A549 (cell line): ENCODE data around the gene SULF2. TPM values are rescaled to one million over a fixed set of nuclear protein-coding genes. Genes with fewer than 3 reads are reported as not detected.
A peak's percentile ranks its signal among the peaks of the same experiment; 100 is the strongest.

ENCODE experiments used
- ATAC-seq, 2 experiments: fragments of 200-7000 bp in 1 of 2; fragments of >200 bp in 1 of 2; cut with Nextera tagmentation in 1 of 2; cut with Tn5 transposase in 1 of 2; 3 replicates each; pipeline versions ENCODE4 v1.8.0 to v1.9.1; 2018 to 2020; ENCODE audit warnings: mild to moderate bottlenecking in 1 of 2, moderate library complexity in 1 of 2
- CTCF ChIA-PET: fragments of 300-600 bp; sonication (Branson Sonifier 250); formaldehyde crosslinking; extraction: SDS; loops from one replicate; lab custom pipeline; 2021; ENCODE audit warnings: antibody characterized with exemption, inconsistent platforms; lab: Yijun Ruan, JAX
- POLR2A ChIA-PET: fragments of 350-600 bp; formaldehyde crosslinking; extraction: SDS; loops from one replicate; lab custom pipeline; 2021; ENCODE audit warnings: antibody characterized with exemption, inconsistent platforms; lab: Yijun Ruan, JAX
- DNase-seq, 2 experiments: peaks; one replicate each; pipeline versions ENCODE4 v3.0.0 to v3.0.0-alpha.2; 2011 to 2016; ENCODE audit warnings: low read depth in 1 of 2, low spot score in 1 of 2
- FAIRE-seq: peaks from 2 replicates; lab custom pipeline; 2011; peaks lifted over from hg19 to GRCh38; lab: Jason Lieb, UNC
- H3K27ac ChIP-seq, 2 experiments: fragments of >200 bp; sonication (Bioruptor Twin); formaldehyde crosslinking; 3 replicates each; pipeline ENCODE4 v1.5.1; 2016 to 2017
- H3K4me1 ChIP-seq: fragments of >200 bp; sonication (Bioruptor Twin); formaldehyde crosslinking; 3 replicates; pipeline ENCODE4 v1.6.1; 2016
- H3K4me2 ChIP-seq: fragments of >200 bp; sonication (Bioruptor Twin); formaldehyde crosslinking; 3 replicates; pipeline ENCODE4 v1.6.1; 2016
- H3K4me3 ChIP-seq: fragments of >200 bp; sonication (Bioruptor Twin); formaldehyde crosslinking; 3 replicates; pipeline ENCODE4 v1.5.1; 2016
- H3K9me3 ChIP-seq: fragments of >200 bp; sonication (Bioruptor Twin); formaldehyde crosslinking; 3 replicates; pipeline ENCODE4 v1.6.1; 2016
- CBX2 ChIP-seq: fragments of 200-600 bp; sonication (generic); IDR thresholded peaks from 2 replicates; pipeline ENCODE4 v1.6.1; 2016; ENCODE audit warnings: low read depth, mild to moderate bottlenecking, borderline replicate concordance
- EHF ChIP-seq: fragments of 250-450 bp; sonication (Bioruptor Pico); IDR thresholded peaks from 2 replicates; pipeline ENCODE4 v1.5.0; 2020; ENCODE audit warnings: mild to moderate bottlenecking
- EP300 ChIP-seq, 2 experiments: fragments of >200 bp; sonication (Bioruptor Twin); formaldehyde crosslinking; IDR thresholded peaks; 2 replicates in 1 of 2; 3 replicates in 1 of 2; pipeline ENCODE4 v1.6.1; 2016 to 2017
- HEYL ChIP-seq: fragments of 250-450 bp; sonication (Bioruptor Pico); IDR thresholded peaks from 2 replicates; pipeline ENCODE4 v1.8.0; 2021; ENCODE audit warnings: mild to moderate bottlenecking, moderate library complexity
- HMGXB4 ChIP-seq: fragments of 250-450 bp; sonication (Bioruptor Pico); IDR thresholded peaks from 2 replicates; pipeline ENCODE4 v1.5.0; 2021; ENCODE audit warnings: mild to moderate bottlenecking, moderate library complexity, borderline replicate concordance
- HOXA7 ChIP-seq: fragments of 250-450 bp; sonication (Bioruptor Pico); IDR thresholded peaks from 2 replicates; pipeline ENCODE4 v1.5.0; 2020; ENCODE audit warnings: mild to moderate bottlenecking, moderate library complexity
- JUNB ChIP-seq: fragments of >200 bp; sonication (Bioruptor Twin); formaldehyde crosslinking; IDR thresholded peaks from 2 replicates; pipeline ENCODE4 v1.6.1; 2016
- MAFK ChIP-seq: fragments of 450-650 bp; IDR thresholded peaks from 2 replicates; pipeline ENCODE4 v1.6.1; 2014; ENCODE audit not compliant: partially characterized antibody
- MYC ChIP-seq: IDR thresholded peaks from 2 replicates; pipeline ENCODE4 v1.6.1; 2012; ENCODE audit warnings: mild to moderate bottlenecking, inconsistent platforms, low read length, improper control_type of control experiment, borderline replicate concordance
- NPAS2 ChIP-seq: fragments of 250-450 bp; sonication (Bioruptor Pico); IDR thresholded peaks from 2 replicates; pipeline ENCODE4 v1.8.0; 2022; ENCODE audit warnings: mild to moderate bottlenecking, moderate library complexity, borderline replicate concordance
- NR3C1 ChIP-seq: fragments of >200 bp; sonication (Bioruptor Twin); formaldehyde crosslinking; IDR thresholded peaks from 3 replicates; pipeline ENCODE4 v1.6.1; 2017
- PBX3 ChIP-seq: IDR thresholded peaks from 2 replicates; pipeline ENCODE4 v1.6.1; 2012
- POLR2AphosphoS2 ChIP-seq: conservative IDR thresholded peaks from 2 replicates; pipeline ENCODE4 v1.6.1; 2012; ENCODE audit warnings: low read length, improper control_type of control experiment, inconsistent platforms
- RAD21 ChIP-seq, 2 experiments: fragments of >200 bp in 1 of 2; sonication (Bioruptor Twin) in 1 of 2; formaldehyde crosslinking in 1 of 2; IDR thresholded peaks in 1 of 2; conservative IDR thresholded peaks in 1 of 2; 2 replicates in 1 of 2; 3 replicates in 1 of 2; pipeline ENCODE4 v1.6.1; 2012 to 2018; ENCODE audit warnings: inconsistent platforms in 1 of 2
- RCOR1 ChIP-seq: fragments of 150-350 bp; IDR thresholded peaks from 2 replicates; pipeline ENCODE4 v1.6.1; 2014; ENCODE audit warnings: antibody characterized with exemption, low read length, low read depth
- REST ChIP-seq: fragments of 200-600 bp; sonication (generic); IDR thresholded peaks from 2 replicates; pipeline ENCODE4 v1.6.1; 2016; ENCODE audit warnings: antibody characterized with exemption, mild to moderate bottlenecking, moderate library complexity
- RFX5 ChIP-seq: fragments of 450-650 bp; IDR thresholded peaks from 2 replicates; pipeline ENCODE4 v1.7.1; 2014; ENCODE audit warnings: antibody characterized with exemption, mild to moderate bottlenecking, moderate library complexity
- SMC3 ChIP-seq: fragments of >200 bp; sonication (Bioruptor Twin); formaldehyde crosslinking; IDR thresholded peaks from 3 replicates; pipeline ENCODE4 v1.6.1; 2018; ENCODE audit warnings: inconsistent platforms
- SREBF2 ChIP-seq: fragments of 450-650 bp; IDR thresholded peaks from 2 replicates; pipeline ENCODE4 v1.6.1; 2014; ENCODE audit warnings: mild to moderate bottlenecking, moderate library complexity
- ZFP36 ChIP-seq: fragments of 450-650 bp; IDR thresholded peaks from 2 replicates; pipeline ENCODE4 v1.6.1; 2014; ENCODE audit warnings: borderline replicate concordance; ENCODE audit not compliant: partially characterized antibody
- WGBS: methylation state at CpG from one replicate; pipeline ENCODE4 v1.1.6; 2017; ENCODE audit errors: missing lambda C conversion rate; 5-methylcytosine and 5-hydroxymethylcytosine counted together
- polyA plus RNA-seq, 4 experiments: library from polyadenylated mRNA; depleted of rRNA in 3 of 4; stranded (reverse); fragments of >200 nt; fragmentation: RNase III in 1 of 4; extraction: RNeasy Plus Mini Kit Qiagen cat#74134 plus additional on column Dnase treatment in 1 of 4; gene quantifications; 2 replicates in 3 of 4; 3 replicates in 1 of 4; pipeline ENCODE4 v1.2.3, GENCODE V29; 2011 to 2017
- TF ChIP-seq, protein P1 (sequence below): fragments of >200 bp; sonication (Bioruptor Twin); formaldehyde crosslinking; IDR thresholded peaks from 2 replicates; pipeline ENCODE4 v1.6.1; 2016
- TF ChIP-seq, protein P2 (sequence below): IDR thresholded peaks from 2 replicates; pipeline ENCODE4 v1.6.1; 2012; ENCODE audit warnings: low read depth, borderline replicate concordance

The SULF2 gene
- polyA plus RNA-seq, 2 of the 4 experiments (the other 2 are of a cell fraction): 5.8 to 16.8 TPM

DNA sequence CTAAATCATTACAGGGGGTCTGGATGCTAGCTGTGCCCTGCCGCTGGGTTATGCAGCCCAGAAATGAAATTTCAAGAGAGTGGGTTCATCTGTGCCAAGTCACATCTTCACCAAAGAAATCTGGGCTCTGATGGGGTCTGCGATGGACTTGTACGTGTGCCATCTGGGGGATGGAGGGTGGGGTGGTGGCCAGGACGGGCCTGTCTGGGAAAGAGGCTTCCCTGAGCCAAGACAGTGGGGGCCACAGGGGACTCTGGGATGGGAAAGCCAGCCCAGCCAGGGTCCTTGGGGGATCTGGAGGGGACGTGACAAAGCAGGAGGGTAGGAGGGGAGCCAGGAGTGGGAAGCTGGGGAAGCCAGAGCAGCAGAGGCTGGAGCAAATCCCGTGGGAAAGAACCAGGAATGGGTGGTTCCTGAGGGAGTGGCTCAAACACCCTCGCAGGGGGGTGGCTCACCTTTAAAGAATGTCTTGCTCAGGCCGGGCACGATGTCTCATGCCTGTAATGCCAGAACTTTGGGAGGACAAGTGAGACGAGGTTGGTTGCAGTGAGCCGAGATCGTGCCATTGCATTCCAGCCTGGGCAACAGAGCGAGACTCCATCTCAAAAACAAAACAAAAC, 36.3 kb upstream of the SULF2 start:
- POLR2A ChIA-PET: no interaction called here
- peak; percentile 18 to 31 for DNase-seq
- H3K4me2 ChIP-seq: peak overlapping the region; percentile 41; the same call in 2 of the 3 replicates
- TF ChIP-seq REST: no peak
- TF ChIP-seq PBX3: no peak
- TF ChIP-seq MAFK: no peak
- no peak for TF ChIP-seq MYC
- no peak for TF ChIP-seq SREBF2
- TF ChIP-seq RAD21 (conservative IDR thresholded peaks at IDR 0.05 in 1 of 2, IDR thresholded peaks at IDR 0.05 in 1 of 2): no peak
- TF ChIP-seq ZFP36: no peak
- no peak for TF ChIP-seq CBX2
- TF ChIP-seq, all 56 proteins: peak for 0
- FAIRE-seq (no peak), ATAC-seq (peak; percentile 64 to 72; a peak in 4 of 6 replicates)
- Histone ChIP-seq H3K9me3 (no peaks in the 10 kb centered on the region), H3K27ac (no peak overlapping the region; a peak in 1 of 6 replicates), H3K4me1 (peaks cover 5% of the 10 kb centered on the region), H3K4me3 (no peak overlapping the region)
- CTCF ChIA-PET: interaction anchor here (1.7 kb wide), 1 partner anchor 75 kb away, joined by 3 read pairs; no protein-coding TSS in a partner anchor
- 22% methylated on average over 13 of the region's 13 CpGs for WGBS

DNA sequence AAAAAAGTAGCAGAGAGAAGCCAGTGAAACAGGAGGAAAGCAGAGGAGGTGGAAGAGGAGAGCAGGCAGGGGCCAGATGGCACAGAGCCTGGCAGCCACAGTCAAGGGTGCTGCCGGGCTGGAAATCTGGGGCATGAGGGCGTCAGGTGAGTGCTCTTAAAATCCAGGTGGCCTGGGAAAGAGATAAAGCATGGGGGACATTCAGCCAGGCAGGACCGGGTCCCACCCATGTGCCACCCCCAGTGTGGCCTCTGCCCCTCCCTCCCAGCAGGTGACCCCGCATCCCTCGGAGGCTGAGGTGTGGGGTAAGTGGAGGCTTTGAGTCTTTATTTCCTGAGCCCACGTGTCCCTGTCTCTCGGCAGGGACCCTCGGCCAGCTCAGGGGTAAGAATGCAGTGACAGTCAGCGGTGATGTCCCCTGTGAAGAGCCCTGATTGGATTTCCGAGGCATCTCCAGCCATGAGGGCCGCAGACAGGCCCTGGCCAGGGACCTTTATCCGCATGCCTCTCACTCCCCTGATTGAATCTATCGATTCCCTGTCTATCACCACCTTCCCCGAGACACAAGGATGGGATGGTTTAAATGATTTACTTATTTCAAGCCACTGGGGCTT, 33.8 kb upstream of the SULF2 start:
- Histone ChIP-seq H3K4me1 (peaks cover 5% of the 10 kb centered on the region), H3K4me2 (no peak overlapping the region), H3K27ac (no peak overlapping the region), H3K4me3 (no peak overlapping the region), H3K9me3 (peaks cover under 1% of the 10 kb centered on the region; the same call in 1 of the 3 replicates)
- ATAC-seq (no peak), FAIRE-seq (no peak), DNase-seq (no peak)
- POLR2A ChIA-PET: no interaction called here
- CTCF ChIA-PET: interaction anchor here (0.9 to 1.4 kb wide), 2 partner anchors 73 to 802 kb away, joined by 3 read pairs; no protein-coding TSS in a partner anchor
- 45% methylated on average over 14 of the region's 14 CpGs for WGBS
- TF ChIP-seq, protein P1, sequence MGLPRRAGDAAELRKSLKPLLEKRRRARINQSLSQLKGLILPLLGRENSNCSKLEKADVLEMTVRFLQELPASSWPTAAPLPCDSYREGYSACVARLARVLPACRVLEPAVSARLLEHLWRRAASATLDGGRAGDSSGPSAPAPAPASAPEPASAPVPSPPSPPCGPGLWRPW: no peak
- TF ChIP-seq PBX3: no peak
- no peak for TF ChIP-seq HEYL (CRISPR knock-in tag)
- no peak for TF ChIP-seq NR3C1
- no peak for TF ChIP-seq HMGXB4 (CRISPR knock-in tag)
- no peak for TF ChIP-seq EP300 (IDR thresholded peaks at IDR 0.05)
- no peak for TF ChIP-seq POLR2AphosphoS2
- no peak for TF ChIP-seq NPAS2 (CRISPR knock-in tag)
- TF ChIP-seq HOXA7 (CRISPR knock-in tag): no peak
- no peak for TF ChIP-seq RCOR1
- TF ChIP-seq RFX5: no peak
- TF ChIP-seq EHF: no peak
- TF ChIP-seq SMC3: no peak
- no peak for TF ChIP-seq JUNB
- TF ChIP-seq, protein P2, sequence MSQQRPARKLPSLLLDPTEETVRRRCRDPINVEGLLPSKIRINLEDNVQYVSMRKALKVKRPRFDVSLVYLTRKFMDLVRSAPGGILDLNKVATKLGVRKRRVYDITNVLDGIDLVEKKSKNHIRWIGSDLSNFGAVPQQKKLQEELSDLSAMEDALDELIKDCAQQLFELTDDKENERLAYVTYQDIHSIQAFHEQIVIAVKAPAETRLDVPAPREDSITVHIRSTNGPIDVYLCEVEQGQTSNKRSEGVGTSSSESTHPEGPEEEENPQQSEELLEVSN: no peak
- TF ChIP-seq REST: no peak
